GM23338 (cell line): Measurements from ENCODE around the gene HDAC11. TPM values are rescaled to one million over a fixed set of nuclear protein-coding genes. Genes with fewer than 3 reads are reported as not detected.

Source experiments
- ATAC-seq: fragments of 200-7000 bp; cut with Tn5 transposase; 3 replicates; pipeline ENCODE4 v1.9.1; 2020
- DNase-seq: peaks from one replicate; pipeline ENCODE4 v3.0.0-alpha.2; 2015; ENCODE audit warnings: low spot score
- H2AFZ ChIP-seq: fragments of 200-600 bp; sonication (generic); 2 replicates; pipeline ENCODE4 v1.8.0; 2016; ENCODE audit warnings: antibody characterized with exemption, mild to moderate bottlenecking, moderate library complexity
- H3F3A ChIP-seq: fragments of 200-600 bp; sonication (generic); replicated peaks from 2 replicates; pipeline ENCODE4 v1.8.0; 2017; ENCODE audit warnings: antibody characterized with exemption, mixed run types, low read depth
- H3K27ac ChIP-seq: fragments of 200-600 bp; sonication (generic); 2 replicates; pipeline ENCODE4 v1.6.1; 2016; ENCODE audit warnings: low read depth
- H3K27me3 ChIP-seq: fragments of 200-600 bp; sonication (generic); 2 replicates; pipeline ENCODE4 v1.8.0; 2016; ENCODE audit warnings: mild to moderate bottlenecking, mixed run types, moderate library complexity; ENCODE audit not compliant: insufficient read depth
- H3K36me3 ChIP-seq: fragments of 200-600 bp; sonication (generic); 2 replicates; pipeline ENCODE4 v1.8.0; 2016; ENCODE audit warnings: mild to moderate bottlenecking; ENCODE audit not compliant: insufficient read depth
- H3K4me1 ChIP-seq: fragments of 200-600 bp; sonication (generic); 2 replicates; pipeline ENCODE4 v1.8.0; 2016; ENCODE audit warnings: mild to moderate bottlenecking, moderate library complexity; ENCODE audit not compliant: insufficient read depth
- H3K4me2 ChIP-seq: fragments of 200-600 bp; sonication (generic); 2 replicates; pipeline ENCODE4 v1.7.1; 2017; ENCODE audit warnings: mixed run types
- H3K4me3 ChIP-seq: fragments of 200-600 bp; sonication (generic); 2 replicates; pipeline ENCODE4 v1.6.1; 2016; ENCODE audit warnings: mixed run types
- H3K79me2 ChIP-seq: fragments of 200-600 bp; sonication (generic); replicated peaks from 2 replicates; pipeline ENCODE4 v1.8.0; 2017; ENCODE audit warnings: mild to moderate bottlenecking; ENCODE audit not compliant: insufficient read depth
- H3K9me2 ChIP-seq: fragments of 200-600 bp; sonication (generic); 2 replicates; pipeline ENCODE4 v1.8.0; 2017; ENCODE audit not compliant: insufficient read depth
- H4K20me1 ChIP-seq: fragments of 200-600 bp; sonication (generic); replicated peaks from 2 replicates; pipeline ENCODE4 v1.8.0; 2017; ENCODE audit warnings: mild to moderate bottlenecking; ENCODE audit not compliant: insufficient read depth
- H3K27ac Mint-ChIP-seq: 2 replicates; pipeline ENCODE4 v1.8.0; 2020; ENCODE audit warnings: inconsistent platforms, mild to moderate bottlenecking, moderate library complexity, mixed read lengths
- H3K27me3 Mint-ChIP-seq: 3 replicates; pipeline ENCODE4 v1.8.0; 2022; ENCODE audit warnings: low read depth, mild to moderate bottlenecking, moderate library complexity, mixed read lengths, inconsistent platforms; ENCODE audit not compliant: insufficient read depth, poor library complexity
- H3K36me3 Mint-ChIP-seq: 3 replicates; pipeline ENCODE4 v1.8.0; 2021; ENCODE audit warnings: low read depth, mild to moderate bottlenecking, inconsistent platforms, moderate library complexity, mixed read lengths
- H3K4me1 Mint-ChIP-seq: 3 replicates; pipeline ENCODE4 v1.8.0; 2020; ENCODE audit warnings: mild to moderate bottlenecking, inconsistent platforms, mixed read lengths
- H3K4me3 Mint-ChIP-seq: 3 replicates; pipeline ENCODE4 v1.8.0; 2021; ENCODE audit warnings: moderate library complexity, mild to moderate bottlenecking, inconsistent platforms, mixed read lengths
- H3K9me3 Mint-ChIP-seq: 3 replicates; pipeline ENCODE4 v1.8.0; 2020; ENCODE audit warnings: moderate library complexity, mild to moderate bottlenecking, inconsistent platforms, mixed read lengths
- CREB1 ChIP-seq: fragments of 250-450 bp; sonication (Bioruptor Pico); IDR thresholded peaks from 2 replicates; pipeline ENCODE4 v1.5.0; 2020; ENCODE audit warnings: low read depth, mild to moderate bottlenecking, moderate library complexity
- EZH2 ChIP-seq: fragments of 200-600 bp; sonication (generic); IDR thresholded peaks from one replicate; pipeline ENCODE4 v1.8.0; 2017; ENCODE audit warnings: antibody characterized with exemption, mild to moderate bottlenecking, low read depth; ENCODE audit not compliant: unreplicated experiment
- EZH2phosphoT487 ChIP-seq: fragments of 200-600 bp; sonication (generic); IDR thresholded peaks from one replicate; pipeline ENCODE4 v1.8.1; 2018; ENCODE audit warnings: antibody characterized with exemption; ENCODE audit not compliant: unreplicated experiment
- JUNB ChIP-seq: IDR thresholded peaks from one replicate; pipeline ENCODE4 v1.6.1; 2016; ENCODE audit warnings: antibody characterized with exemption; ENCODE audit not compliant: unreplicated experiment
- NANOG ChIP-seq: IDR thresholded peaks from 2 replicates; pipeline ENCODE4 v1.6.1; 2016; ENCODE audit warnings: antibody characterized with exemption, borderline replicate concordance
- POLR2AphosphoS5 ChIP-seq: IDR thresholded peaks from 2 replicates; pipeline ENCODE4 v1.6.1; 2016; ENCODE audit warnings: antibody characterized with exemption, low read depth
- STAT1 ChIP-seq: IDR thresholded peaks from one replicate; pipeline ENCODE4 v1.6.1; 2016; ENCODE audit warnings: antibody characterized with exemption; ENCODE audit not compliant: unreplicated experiment
- ZNF114 ChIP-seq: fragments of 250-450 bp; sonication (Bioruptor Pico); IDR thresholded peaks from 2 replicates; pipeline ENCODE4 v1.5.0; 2020; ENCODE audit warnings: mild to moderate bottlenecking, moderate library complexity
- ZNF331 ChIP-seq: fragments of 250-450 bp; sonication (Bioruptor Pico); IDR thresholded peaks from 2 replicates; pipeline ENCODE4 v1.5.0; 2020; ENCODE audit warnings: low read depth, mild to moderate bottlenecking, moderate library complexity
- polyA plus RNA-seq: library from polyadenylated mRNA; unstranded; fragments of >200 nt; fragmentation: Nextera tagmentation; extraction: Ambion mirVana; gene quantifications from 2 replicates; pipeline ENCODE4 v1.2.1, GENCODE V29; 2016
- total RNA-seq: library from RNA; depleted of rRNA; stranded (reverse); fragments of >200 nt; shearing (Covaris generic); gene quantifications from 2 replicates; pipeline ENCODE4 v1.2.3, GENCODE V29; 2014
- TF ChIP-seq, protein P1 (sequence below): fragments of 250-450 bp; sonication (Bioruptor Pico); IDR thresholded peaks from 2 replicates; pipeline ENCODE4 v1.5.0; 2020; ENCODE audit warnings: mild to moderate bottlenecking, moderate library complexity
- TF ChIP-seq, protein P2 (sequence below): IDR thresholded peaks from 2 replicates; pipeline ENCODE4 v1.6.1; 2016; ENCODE audit warnings: antibody characterized with exemption
- TF ChIP-seq, protein P3 (sequence below): IDR thresholded peaks from one replicate; pipeline ENCODE4 v1.6.1; 2018; ENCODE audit warnings: antibody characterized with exemption; ENCODE audit not compliant: unreplicated experiment
- TF ChIP-seq, protein P4 (sequence below), 2 experiments: fragments of 200-600 bp in 1 of 2; sonication (generic) in 1 of 2; conservative IDR thresholded peaks; 2 replicates each; pipeline versions ENCODE4 v1.5.1 to v1.6.1; 2016 to 2017; ENCODE audit warnings: antibody characterized with exemption in 2 of 2, low read depth in 2 of 2, mild to moderate bottlenecking in 2 of 2, moderate library complexity in 1 of 2

The HDAC11 gene
- total and polyA plus RNA-seq, 2 experiments from 2014 or later = 5.4 to 15.8 TPM

DNA sequence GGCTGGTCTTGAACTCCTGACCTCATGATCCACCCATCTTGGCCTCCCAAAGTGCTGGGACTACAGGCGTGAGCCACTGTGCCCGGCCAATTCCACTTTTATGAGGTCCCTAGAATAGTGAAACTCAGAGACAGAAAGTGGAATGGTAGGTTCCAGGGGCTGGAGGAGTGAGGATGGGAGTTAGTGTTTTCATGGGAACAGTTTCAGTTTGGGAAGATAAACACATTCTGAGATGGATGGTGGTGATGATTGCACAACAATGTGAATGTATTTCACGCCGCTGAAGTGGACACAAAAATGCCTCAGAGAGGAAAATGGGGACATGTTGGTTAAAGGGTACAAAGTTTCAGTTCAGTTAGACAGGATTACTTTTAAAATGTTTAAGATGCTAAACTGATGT, 22.5 kb upstream of the HDAC11 start:
- Histone ChIP-seq H4K20me1 (no peaks in the 10 kb centered on the region), H3F3A (no peaks in the 10 kb centered on the region), H3K27ac (no peak overlapping the region), H2AFZ (no peak overlapping the region), H3K27me3 (peaks cover 6% of the 10 kb centered on the region), H3K9me2 (no peaks in the 10 kb centered on the region), H3K79me2 (no peaks in the 10 kb centered on the region), H3K36me3 (no peaks in the 10 kb centered on the region), H3K4me2 (no peak overlapping the region), H3K4me1 (peaks cover 5% of the 10 kb centered on the region; the same call in 1 of the 2 replicates), H3K4me3 (no peak overlapping the region)
- no peak for DNase-seq
- no peak for ATAC-seq
- Mint-ChIP-seq H3K36me3 (no peaks in the 10 kb centered on the region; the same call in 1 of the 3 replicates), H3K9me3 (peaks cover 3% of the 10 kb centered on the region; the same call in 1 of the 3 replicates), H3K27ac (no peak overlapping the region), H3K4me1 (peaks cover 8% of the 10 kb centered on the region), H3K4me3 (no peak overlapping the region), H3K27me3 (peaks cover 20% of the 10 kb centered on the region)
- TF ChIP-seq NANOG = no peak
- TF ChIP-seq, protein P1, sequence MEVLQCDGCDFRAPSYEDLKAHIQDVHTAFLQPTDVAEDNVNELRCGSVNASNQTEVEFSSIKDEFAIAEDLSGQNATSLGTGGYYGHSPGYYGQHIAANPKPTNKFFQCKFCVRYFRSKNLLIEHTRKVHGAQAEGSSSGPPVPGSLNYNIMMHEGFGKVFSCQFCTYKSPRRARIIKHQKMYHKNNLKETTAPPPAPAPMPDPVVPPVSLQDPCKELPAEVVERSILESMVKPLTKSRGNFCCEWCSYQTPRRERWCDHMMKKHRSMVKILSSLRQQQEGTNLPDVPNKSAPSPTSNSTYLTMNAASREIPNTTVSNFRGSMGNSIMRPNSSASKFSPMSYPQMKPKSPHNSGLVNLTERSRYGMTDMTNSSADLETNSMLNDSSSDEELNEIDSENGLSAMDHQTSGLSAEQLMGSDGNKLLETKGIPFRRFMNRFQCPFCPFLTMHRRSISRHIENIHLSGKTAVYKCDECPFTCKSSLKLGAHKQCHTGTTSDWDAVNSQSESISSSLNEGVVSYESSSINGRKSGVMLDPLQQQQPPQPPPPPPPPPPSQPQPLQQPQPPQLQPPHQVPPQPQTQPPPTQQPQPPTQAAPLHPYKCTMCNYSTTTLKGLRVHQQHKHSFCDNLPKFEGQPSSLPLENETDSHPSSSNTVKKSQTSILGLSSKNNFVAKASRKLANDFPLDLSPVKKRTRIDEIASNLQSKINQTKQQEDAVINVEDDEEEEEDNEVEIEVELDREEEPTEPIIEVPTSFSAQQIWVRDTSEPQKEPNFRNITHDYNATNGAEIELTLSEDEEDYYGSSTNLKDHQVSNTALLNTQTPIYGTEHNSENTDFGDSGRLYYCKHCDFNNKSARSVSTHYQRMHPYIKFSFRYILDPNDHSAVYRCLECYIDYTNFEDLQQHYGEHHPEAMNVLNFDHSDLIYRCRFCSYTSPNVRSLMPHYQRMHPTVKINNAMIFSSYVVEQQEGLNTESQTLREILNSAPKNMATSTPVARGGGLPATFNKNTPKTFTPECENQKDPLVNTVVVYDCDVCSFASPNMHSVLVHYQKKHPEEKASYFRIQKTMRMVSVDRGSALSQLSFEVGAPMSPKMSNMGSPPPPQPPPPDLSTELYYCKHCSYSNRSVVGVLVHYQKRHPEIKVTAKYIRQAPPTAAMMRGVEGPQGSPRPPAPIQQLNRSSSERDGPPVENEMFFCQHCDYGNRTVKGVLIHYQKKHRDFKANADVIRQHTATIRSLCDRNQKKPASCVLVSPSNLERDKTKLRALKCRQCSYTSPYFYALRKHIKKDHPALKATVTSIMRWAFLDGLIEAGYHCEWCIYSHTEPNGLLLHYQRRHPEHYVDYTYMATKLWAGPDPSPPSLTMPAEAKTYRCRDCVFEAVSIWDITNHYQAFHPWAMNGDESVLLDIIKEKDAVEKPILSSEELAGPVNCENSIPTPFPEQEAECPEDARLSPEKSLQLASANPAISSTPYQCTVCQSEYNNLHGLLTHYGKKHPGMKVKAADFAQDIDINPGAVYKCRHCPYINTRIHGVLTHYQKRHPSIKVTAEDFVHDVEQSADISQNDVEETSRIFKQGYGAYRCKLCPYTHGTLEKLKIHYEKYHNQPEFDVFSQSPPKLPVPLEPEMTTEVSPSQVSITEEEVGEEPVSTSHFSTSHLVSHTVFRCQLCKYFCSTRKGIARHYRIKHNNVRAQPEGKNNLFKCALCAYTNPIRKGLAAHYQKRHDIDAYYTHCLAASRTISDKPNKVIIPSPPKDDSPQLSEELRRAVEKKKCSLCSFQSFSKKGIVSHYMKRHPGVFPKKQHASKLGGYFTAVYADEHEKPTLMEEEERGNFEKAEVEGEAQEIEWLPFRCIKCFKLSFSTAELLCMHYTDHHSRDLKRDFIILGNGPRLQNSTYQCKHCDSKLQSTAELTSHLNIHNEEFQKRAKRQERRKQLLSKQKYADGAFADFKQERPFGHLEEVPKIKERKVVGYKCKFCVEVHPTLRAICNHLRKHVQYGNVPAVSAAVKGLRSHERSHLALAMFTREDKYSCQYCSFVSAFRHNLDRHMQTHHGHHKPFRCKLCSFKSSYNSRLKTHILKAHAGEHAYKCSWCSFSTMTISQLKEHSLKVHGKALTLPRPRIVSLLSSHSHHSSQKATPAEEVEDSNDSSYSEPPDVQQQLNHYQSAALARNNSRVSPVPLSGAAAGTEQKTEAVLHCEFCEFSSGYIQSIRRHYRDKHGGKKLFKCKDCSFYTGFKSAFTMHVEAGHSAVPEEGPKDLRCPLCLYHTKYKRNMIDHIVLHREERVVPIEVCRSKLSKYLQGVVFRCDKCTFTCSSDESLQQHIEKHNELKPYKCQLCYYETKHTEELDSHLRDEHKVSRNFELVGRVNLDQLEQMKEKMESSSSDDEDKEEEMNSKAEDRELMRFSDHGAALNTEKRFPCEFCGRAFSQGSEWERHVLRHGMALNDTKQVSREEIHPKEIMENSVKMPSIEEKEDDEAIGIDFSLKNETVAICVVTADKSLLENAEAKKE (CRISPR knock-in tag) = no peak
- no peak for TF ChIP-seq ZNF114
- TF ChIP-seq, protein P2, sequence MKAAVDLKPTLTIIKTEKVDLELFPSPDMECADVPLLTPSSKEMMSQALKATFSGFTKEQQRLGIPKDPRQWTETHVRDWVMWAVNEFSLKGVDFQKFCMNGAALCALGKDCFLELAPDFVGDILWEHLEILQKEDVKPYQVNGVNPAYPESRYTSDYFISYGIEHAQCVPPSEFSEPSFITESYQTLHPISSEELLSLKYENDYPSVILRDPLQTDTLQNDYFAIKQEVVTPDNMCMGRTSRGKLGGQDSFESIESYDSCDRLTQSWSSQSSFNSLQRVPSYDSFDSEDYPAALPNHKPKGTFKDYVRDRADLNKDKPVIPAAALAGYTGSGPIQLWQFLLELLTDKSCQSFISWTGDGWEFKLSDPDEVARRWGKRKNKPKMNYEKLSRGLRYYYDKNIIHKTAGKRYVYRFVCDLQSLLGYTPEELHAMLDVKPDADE = no peak
- TF ChIP-seq STAT1 = no peak
- TF ChIP-seq EZH2phosphoT487 = no peak
- TF ChIP-seq, protein P3, sequence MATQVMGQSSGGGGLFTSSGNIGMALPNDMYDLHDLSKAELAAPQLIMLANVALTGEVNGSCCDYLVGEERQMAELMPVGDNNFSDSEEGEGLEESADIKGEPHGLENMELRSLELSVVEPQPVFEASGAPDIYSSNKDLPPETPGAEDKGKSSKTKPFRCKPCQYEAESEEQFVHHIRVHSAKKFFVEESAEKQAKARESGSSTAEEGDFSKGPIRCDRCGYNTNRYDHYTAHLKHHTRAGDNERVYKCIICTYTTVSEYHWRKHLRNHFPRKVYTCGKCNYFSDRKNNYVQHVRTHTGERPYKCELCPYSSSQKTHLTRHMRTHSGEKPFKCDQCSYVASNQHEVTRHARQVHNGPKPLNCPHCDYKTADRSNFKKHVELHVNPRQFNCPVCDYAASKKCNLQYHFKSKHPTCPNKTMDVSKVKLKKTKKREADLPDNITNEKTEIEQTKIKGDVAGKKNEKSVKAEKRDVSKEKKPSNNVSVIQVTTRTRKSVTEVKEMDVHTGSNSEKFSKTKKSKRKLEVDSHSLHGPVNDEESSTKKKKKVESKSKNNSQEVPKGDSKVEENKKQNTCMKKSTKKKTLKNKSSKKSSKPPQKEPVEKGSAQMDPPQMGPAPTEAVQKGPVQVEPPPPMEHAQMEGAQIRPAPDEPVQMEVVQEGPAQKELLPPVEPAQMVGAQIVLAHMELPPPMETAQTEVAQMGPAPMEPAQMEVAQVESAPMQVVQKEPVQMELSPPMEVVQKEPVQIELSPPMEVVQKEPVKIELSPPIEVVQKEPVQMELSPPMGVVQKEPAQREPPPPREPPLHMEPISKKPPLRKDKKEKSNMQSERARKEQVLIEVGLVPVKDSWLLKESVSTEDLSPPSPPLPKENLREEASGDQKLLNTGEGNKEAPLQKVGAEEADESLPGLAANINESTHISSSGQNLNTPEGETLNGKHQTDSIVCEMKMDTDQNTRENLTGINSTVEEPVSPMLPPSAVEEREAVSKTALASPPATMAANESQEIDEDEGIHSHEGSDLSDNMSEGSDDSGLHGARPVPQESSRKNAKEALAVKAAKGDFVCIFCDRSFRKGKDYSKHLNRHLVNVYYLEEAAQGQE = no peak
- no peak for TF ChIP-seq ZNF331 (CRISPR knock-in tag)
- TF ChIP-seq, protein P4, sequence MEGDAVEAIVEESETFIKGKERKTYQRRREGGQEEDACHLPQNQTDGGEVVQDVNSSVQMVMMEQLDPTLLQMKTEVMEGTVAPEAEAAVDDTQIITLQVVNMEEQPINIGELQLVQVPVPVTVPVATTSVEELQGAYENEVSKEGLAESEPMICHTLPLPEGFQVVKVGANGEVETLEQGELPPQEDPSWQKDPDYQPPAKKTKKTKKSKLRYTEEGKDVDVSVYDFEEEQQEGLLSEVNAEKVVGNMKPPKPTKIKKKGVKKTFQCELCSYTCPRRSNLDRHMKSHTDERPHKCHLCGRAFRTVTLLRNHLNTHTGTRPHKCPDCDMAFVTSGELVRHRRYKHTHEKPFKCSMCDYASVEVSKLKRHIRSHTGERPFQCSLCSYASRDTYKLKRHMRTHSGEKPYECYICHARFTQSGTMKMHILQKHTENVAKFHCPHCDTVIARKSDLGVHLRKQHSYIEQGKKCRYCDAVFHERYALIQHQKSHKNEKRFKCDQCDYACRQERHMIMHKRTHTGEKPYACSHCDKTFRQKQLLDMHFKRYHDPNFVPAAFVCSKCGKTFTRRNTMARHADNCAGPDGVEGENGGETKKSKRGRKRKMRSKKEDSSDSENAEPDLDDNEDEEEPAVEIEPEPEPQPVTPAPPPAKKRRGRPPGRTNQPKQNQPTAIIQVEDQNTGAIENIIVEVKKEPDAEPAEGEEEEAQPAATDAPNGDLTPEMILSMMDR (conservative IDR thresholded peaks at IDR 0.05; ENCODE audit: low read depth in 2 of 2) = no peak
- TF ChIP-seq EZH2 = no peak
- TF ChIP-seq POLR2AphosphoS5 = no peak
- no peak for TF ChIP-seq CREB1 (CRISPR knock-in tag)
- no peak for TF ChIP-seq JUNB
